Lower lobe of right lung (tissue), 2 donors: ENCODE measurements around the gene SLC25A21. TPM values are rescaled to one million over a fixed set of nuclear protein-coding genes. Genes with fewer than 3 reads are reported as not detected.
A peak's percentile ranks its signal among the peaks of the same experiment; 100 is the strongest.
"Not testable (repeated sequence)": the region's sequence is repeated elsewhere in the genome, so short reads cannot be mapped to it uniquely, and the experiment has no call there.

Experiments
- ATAC-seq, 2 donors: fragments of 200-7000 bp; cut with Tn5 transposase; one replicate each; pipeline ENCODE4 v1.9.1; 2020 to 2022; ENCODE audit warnings: mild to moderate bottlenecking in 2 of 2, moderate library complexity in 2 of 2
- DNase-seq: peaks from one replicate; pipeline ENCODE4 v3.0.0-alpha.2; 2020
- H3K27ac ChIP-seq: fragments of 200-600 bp; one replicate; pipeline ENCODE4 v1.8.0; 2022
- H3K27me3 ChIP-seq: fragments of 200-600 bp; one replicate; pipeline ENCODE4 v1.8.0; 2022; ENCODE audit warnings: low read depth
- H3K36me3 ChIP-seq: fragments of 200-600 bp; one replicate; pipeline ENCODE4 v1.8.0; 2022; ENCODE audit warnings: mild to moderate bottlenecking
- H3K4me1 ChIP-seq: fragments of 200-600 bp; one replicate; pipeline ENCODE4 v1.8.0; 2022
- H3K4me3 ChIP-seq: fragments of 200-600 bp; one replicate; pipeline ENCODE4 v1.8.0; 2022; ENCODE audit warnings: mild to moderate bottlenecking
- H3K9me3 ChIP-seq: fragments of 200-600 bp; one replicate; pipeline ENCODE4 v1.8.0; 2022
- CTCF ChIP-seq: fragments of 200-600 bp; IDR thresholded peaks from one replicate; pipeline ENCODE4 v1.8.0; 2022; ENCODE audit warnings: antibody characterized with exemption, mild to moderate bottlenecking
- intact Hi-C: fragments of 100-400 bp; cut with DNase I; formaldehyde crosslinking; loops from one replicate; pipeline ENCODE4 v1.11.0; 2022
- total RNA-seq: library from RNA; stranded (reverse); fragmentation: NEBNext Ultra II Directional; extraction: Animal tissue kit (Norgen Biotek cat#: 25700); gene quantifications from one replicate; pipeline ENCODE4 v1.2.1, GENCODE V29; 2021
- donor health status: DM: no; HTN: yes; CAD: no; lungs with severe emphysema.

Gene SLC25A21
- total RNA-seq, 1 donor from 2014 or later: 0.38 TPM

- no peaks in the 10 kb centered on the region for H3K36me3 ChIP-seq
- ATAC-seq (peak; percentile 99 to 100), DNase-seq (peak; percentile 88)
- peak within 1 kb of the TSS; percentile 86 for H3K27ac ChIP-seq
- TF ChIP-seq CTCF: peak; percentile 42
- H3K4me3 ChIP-seq: peak within 1 kb of the TSS; percentile 62
- no peaks in the 10 kb centered on the region for H3K9me3 ChIP-seq
- H3K4me1 ChIP-seq: no peaks in the 10 kb centered on the region
- no peaks in the 10 kb centered on the region for H3K27me3 ChIP-seq
- intact Hi-C loops: no loop called here
Measured at GRCh38 chr14:37197421-37198272, 25.2 kb upstream of the SLC25A21 start, which contains the start of gene MIPOL1. Gene MIPOL1 (plus strand): TSS chr14:37197937. CDS start chr14:37247889, 49,952 bp downstream.

GRCh38 chr14:37196604-37197420, 24.4 kb upstream of the SLC25A21 start:
- Histone ChIP-seq H3K4me3 (peak overlapping the region; percentile 62), H3K27me3 (no peaks in the 10 kb centered on the region), H3K9me3 (no peaks in the 10 kb centered on the region), H3K4me1 (no peaks in the 10 kb centered on the region), H3K36me3 (no peaks in the 10 kb centered on the region), H3K27ac (peak overlapping the region; percentile 86)
- DNase-seq: no peak
- no peak for ATAC-seq
- intact Hi-C loops: no loop called here
- no peak for TF ChIP-seq CTCF

GRCh38 chr14:37195327-37195726, 22.9 kb upstream of the SLC25A21 start:
- H3K27ac ChIP-seq: no peak overlapping the region

GRCh38 chr14:37194698-37195097, 22.3 kb upstream of the SLC25A21 start:
- H3K27ac ChIP-seq: no peak overlapping the region
- intact Hi-C loops: no loop called here

More at GRCh38 chr14:37195327-37195726, 22.9 kb upstream of the SLC25A21 start:
- H3K4me1 ChIP-seq: no peaks in the 10 kb centered on the region
- DNase-seq (no peak), ATAC-seq (no peak)
- TF ChIP-seq CTCF: no peak
- no peaks in the 10 kb centered on the region for H3K9me3 ChIP-seq
- no peak overlapping the region for H3K4me3 ChIP-seq
- no peaks in the 10 kb centered on the region for H3K27me3 ChIP-seq
- H3K36me3 ChIP-seq: no peaks in the 10 kb centered on the region
- intact Hi-C loops: no loop called here

GRCh38 chr14:37189733-37190132, 17.3 kb upstream of the SLC25A21 start:
- H3K36me3 ChIP-seq, H3K4me3 ChIP-seq, H3K27ac ChIP-seq, H3K9me3 ChIP-seq, ATAC-seq, intact Hi-C loops, DNase-seq, H3K27me3 ChIP-seq, H3K4me1 ChIP-seq: not testable (repeated sequence)

More at GRCh38 chr14:37194698-37195097, 22.3 kb upstream of the SLC25A21 start:
- Histone ChIP-seq H3K27me3 (no peaks in the 10 kb centered on the region), H3K36me3 (no peaks in the 10 kb centered on the region), H3K4me1 (no peaks in the 10 kb centered on the region), H3K9me3 (no peaks in the 10 kb centered on the region), H3K4me3 (no peak overlapping the region)
- TF ChIP-seq CTCF: no peak
- no peak for DNase-seq
- no peak for ATAC-seq

GRCh38 chr14:37187840-37188577, 15.6 kb upstream of the SLC25A21 start:
- DNase-seq, H3K4me3 ChIP-seq, H3K27me3 ChIP-seq, ATAC-seq, H3K4me1 ChIP-seq, intact Hi-C loops, H3K9me3 ChIP-seq, H3K27ac ChIP-seq, H3K36me3 ChIP-seq: not testable (repeated sequence)
